AG09319 (cell line): ENCODE data around the gene RS1.

Experiments used
- DNase-seq: peaks from one replicate; pipeline ENCODE4 v3.0.0-alpha.2; 2010; ENCODE audit warnings: low read depth; ENCODE audit errors: extremely low read depth
- CTCF ChIP-seq: IDR thresholded peaks from 2 replicates; pipeline ENCODE4 v1.5.1; 2011; ENCODE audit warnings: low read depth, mild to moderate bottlenecking, inconsistent platforms, low read length, moderate library complexity

RS1 gene

GRCh38 chrX:18630934-18631333 is 41.0 kb downstream of the RS1 start:
- no peak for TF ChIP-seq CTCF
- DNase-seq: no peak

DNA sequence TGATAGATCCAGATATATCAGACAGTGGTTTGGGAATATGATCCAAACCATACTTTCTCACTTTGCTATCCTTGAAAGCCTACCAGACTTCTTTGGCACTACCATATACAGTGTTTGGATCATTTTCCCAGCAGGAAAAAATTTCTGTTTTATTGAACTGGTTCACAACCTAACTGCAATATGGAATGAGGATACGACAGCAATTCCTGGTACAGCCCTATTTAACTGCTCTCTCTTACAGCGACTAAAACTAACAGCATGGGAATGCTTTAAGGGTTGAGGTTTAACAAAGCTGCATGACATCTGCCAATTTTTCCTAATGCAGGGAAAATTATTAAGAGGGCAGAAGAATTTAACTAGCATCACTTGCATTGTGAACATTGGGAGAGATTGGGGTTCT is 47.3 kb downstream of the RS1 start:
- DNase-seq: no peak
- no peak for TF ChIP-seq CTCF

DNA sequence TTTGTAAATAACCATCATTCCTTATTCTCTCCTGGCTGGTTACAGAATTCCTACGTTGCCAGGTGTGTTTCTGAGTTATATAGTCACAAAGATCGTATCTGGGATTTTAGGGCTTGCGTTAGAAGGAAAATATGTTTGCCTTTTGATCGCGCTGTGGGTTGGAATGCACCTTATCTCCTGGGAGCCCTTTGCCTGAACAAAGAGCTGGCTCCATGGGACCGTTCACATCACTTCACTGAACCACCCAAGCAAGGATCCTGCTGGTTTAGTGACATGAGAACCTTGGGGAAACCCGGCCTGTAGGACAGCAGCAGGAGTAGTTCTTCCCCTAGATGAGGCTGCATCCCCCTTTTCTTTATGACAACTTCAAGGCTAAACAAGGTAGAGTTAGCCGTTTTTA is 51.6 kb downstream of the RS1 start:
- TF ChIP-seq CTCF: no peak

DNA sequence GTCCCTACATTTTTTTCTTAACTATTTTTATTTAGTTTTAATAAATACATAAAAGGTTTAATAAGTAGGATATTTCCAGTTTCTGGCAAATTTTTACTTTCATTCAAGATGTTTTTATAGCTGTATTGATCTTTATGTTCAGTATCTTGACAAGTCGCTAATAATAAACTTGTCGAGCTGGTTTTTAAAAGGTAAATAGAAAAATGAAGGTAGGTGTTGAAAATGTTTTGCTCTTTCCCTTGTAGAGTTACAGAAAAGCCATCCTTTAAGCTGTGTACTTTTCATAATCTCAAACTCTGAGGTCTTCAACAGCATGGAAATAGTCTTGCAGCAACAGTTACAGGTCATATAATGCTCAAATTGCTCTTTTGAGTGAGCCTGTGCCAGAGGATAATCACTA is 52.6 kb downstream of the RS1 start:
- no peak for DNase-seq
- no peak for TF ChIP-seq CTCF

More for the DNA sequence above, 51.6 kb downstream of the RS1 start:
- DNase-seq: no peak

DNA sequence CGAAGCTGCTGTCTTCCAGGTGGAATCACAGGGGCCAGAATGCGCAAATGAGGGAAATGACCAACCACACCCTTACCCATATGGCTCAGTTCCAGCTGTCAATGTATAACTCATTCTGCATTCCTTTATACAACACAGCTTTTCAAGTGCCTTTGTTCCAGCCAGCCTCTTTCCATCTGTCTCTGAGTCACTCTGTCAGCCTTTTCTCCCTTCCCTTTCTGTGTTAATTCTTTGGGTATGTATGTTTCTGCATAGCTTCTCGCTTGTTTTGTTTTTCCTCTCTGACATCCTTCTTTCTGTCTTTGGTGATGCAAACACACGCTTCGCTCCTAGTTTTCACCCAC is 54.5 kb downstream of the RS1 start:
- TF ChIP-seq CTCF: no peak
- DNase-seq: no peak

- no peak for TF ChIP-seq CTCF
- DNase-seq: no peak
Measured at GRCh38 chrX:18616688-18617406, 55.1 kb downstream of the RS1 start.

GRCh38 chrX:18613930-18614639 is 57.8 kb downstream of the RS1 start:
- TF ChIP-seq CTCF: no peak

More at GRCh38 chrX:18613930-18614639, 57.8 kb downstream of the RS1 start:
- no peak for DNase-seq
